Endodermal cell (in vitro differentiated cells): ENCODE measurements around the gene SLC4A4. TPM values are rescaled to one million over a fixed set of nuclear protein-coding genes. Genes with fewer than 3 reads are reported as not detected.

Source experiments
- DNase-seq: peaks from one replicate; pipeline ENCODE4 v3.0.0-alpha.2; 2017
- H3K27ac ChIP-seq: 2 replicates; pipeline ENCODE4 v1.5.1; 2013; ENCODE audit warnings: mild to moderate bottlenecking, low read depth, low read length, moderate library complexity
- H3K27me3 ChIP-seq: 2 replicates; pipeline ENCODE4 v1.6.1; 2013; ENCODE audit warnings: mild to moderate bottlenecking, low read length, moderate library complexity; ENCODE audit not compliant: insufficient read depth, control insufficient read depth, poor library complexity, severe bottlenecking
- H3K36me3 ChIP-seq: 2 replicates; pipeline ENCODE4 v1.7.0; 2013; ENCODE audit warnings: mild to moderate bottlenecking, low read length, moderate library complexity; ENCODE audit not compliant: control insufficient read depth, insufficient read depth
- H3K4me1 ChIP-seq: one replicate; pipeline ENCODE4 v1.7.0; 2013; ENCODE audit warnings: low read length; ENCODE audit not compliant: control insufficient read depth, insufficient read depth
- H3K4me3 ChIP-seq: 2 replicates; pipeline ENCODE4 v1.5.1; 2013; ENCODE audit warnings: mild to moderate bottlenecking, low read length, moderate library complexity
- H3K9ac ChIP-seq: 2 replicates; pipeline ENCODE4 v1.6.1; 2013; ENCODE audit warnings: mild to moderate bottlenecking, low read length, moderate library complexity; ENCODE audit not compliant: poor library complexity, severe bottlenecking; ENCODE audit errors: extremely low read depth
- H3K9me3 ChIP-seq: 2 replicates; pipeline ENCODE4 v1.6.1; 2013; ENCODE audit warnings: mild to moderate bottlenecking, low read length, moderate library complexity; ENCODE audit not compliant: control insufficient read depth
- H3K27ac Mint-ChIP-seq: 2 replicates; pipeline ENCODE4 v1.8.0; 2020; ENCODE audit warnings: mixed read lengths
- H3K27me3 Mint-ChIP-seq: 2 replicates; pipeline ENCODE4 v1.8.0; 2021; ENCODE audit warnings: mild to moderate bottlenecking, mixed read lengths; ENCODE audit not compliant: insufficient read depth
- H3K36me3 Mint-ChIP-seq: 2 replicates; pipeline ENCODE4 v1.8.0; 2020; ENCODE audit warnings: low read depth, mixed read lengths
- H3K4me1 Mint-ChIP-seq: 2 replicates; pipeline ENCODE4 v1.8.0; 2020; ENCODE audit warnings: mixed read lengths
- H3K4me3 Mint-ChIP-seq: 2 replicates; pipeline ENCODE4 v1.8.0; 2020; ENCODE audit warnings: mild to moderate bottlenecking, moderate library complexity, mixed read lengths
- H3K9me3 Mint-ChIP-seq: 2 replicates; pipeline ENCODE4 v1.8.0; 2020; ENCODE audit warnings: mild to moderate bottlenecking, mixed read lengths
- CTCF ChIP-seq: fragments of 200-600 bp; sonication (generic); conservative IDR thresholded peaks from 2 replicates; pipeline ENCODE4 v1.5.0; 2021; ENCODE audit warnings: antibody characterized with exemption, mild to moderate bottlenecking
- WGBS, 2 experiments: methylation state at CpG; one replicate each; pipeline versions ENCODE4 v1.1.5 to v1.1.7; 2013; ENCODE audit warnings: missing lambda C conversion rate in 2 of 2, mixed read lengths in 1 of 2; ENCODE audit not compliant: insufficient coverage in 1 of 2, insufficient read length in 1 of 2; 5-methylcytosine and 5-hydroxymethylcytosine counted together
- total RNA-seq, 2 donors: library from RNA; stranded (reverse); fragmentation: NEBNext Ultra II Directional in 1 of 2; extraction: Animal tissue kit (Norgen Biotek cat#: 25700) in 1 of 2; gene quantifications; 2 replicates in 1 of 2; 3 replicates in 1 of 2; pipeline ENCODE4 v1.2.1, GENCODE V29; 2021

SLC4A4 gene
- total RNA-seq, 2 donors from 2014 or later = 3.3 to 3.8 TPM

- Mint-ChIP-seq H3K27me3 (no peaks in the 10 kb centered on the region), H3K9me3 (no peaks in the 10 kb centered on the region), H3K4me3 (no peak overlapping the region), H3K27ac (no peak overlapping the region), H3K4me1 (peaks cover 9% of the 10 kb centered on the region), H3K36me3 (no peaks in the 10 kb centered on the region)
- Histone ChIP-seq H3K36me3 (no peaks in the 10 kb centered on the region), H3K27me3 (no peaks in the 10 kb centered on the region), H3K9me3 (no peaks in the 10 kb centered on the region), H3K4me3 (no peak overlapping the region), H3K9ac (no peak overlapping the region), H3K4me1 (no peaks in the 10 kb centered on the region), H3K27ac (no peak overlapping the region)
- TF ChIP-seq CTCF = no peak
- DNase-seq = no peak
- 95 to 99% methylated on average over 10 to 12 of the region's 12 CpGs for WGBS, 2 experiments
These were observed 30.1 kb downstream of the SLC4A4 start for GRCh38 chr4:71368906-71369305.

GRCh38 chr4:71369536-71369935 lies 30.7 kb downstream of the SLC4A4 start:
- no peak overlapping the region for H3K27ac Mint-ChIP-seq
- no peaks in the 10 kb centered on the region for H3K27me3 Mint-ChIP-seq
- Histone ChIP-seq H3K4me3 (no peak overlapping the region), H3K36me3 (no peaks in the 10 kb centered on the region), H3K27ac (no peak overlapping the region), H3K4me1 (no peaks in the 10 kb centered on the region), H3K9ac (no peak overlapping the region), H3K27me3 (no peaks in the 10 kb centered on the region), H3K9me3 (no peaks in the 10 kb centered on the region)
- H3K4me1 Mint-ChIP-seq = peaks cover 5% of the 10 kb centered on the region
- H3K9me3 Mint-ChIP-seq = no peaks in the 10 kb centered on the region
- no peak overlapping the region for H3K4me3 Mint-ChIP-seq
- no peak for TF ChIP-seq CTCF
- no peak for DNase-seq
- no peaks in the 10 kb centered on the region for H3K36me3 Mint-ChIP-seq

GRCh38 chr4:71375494-71375893 lies 36.7 kb downstream of the SLC4A4 start:
- Histone ChIP-seq H3K36me3 (no peaks in the 10 kb centered on the region), H3K9ac (no peak overlapping the region), H3K4me1 (no peaks in the 10 kb centered on the region), H3K9me3 (no peaks in the 10 kb centered on the region), H3K27ac (no peak overlapping the region), H3K4me3 (no peak overlapping the region), H3K27me3 (no peaks in the 10 kb centered on the region)
- Mint-ChIP-seq H3K27ac (no peak overlapping the region), H3K4me3 (no peak overlapping the region), H3K4me1 (peaks cover 4% of the 10 kb centered on the region), H3K27me3 (no peaks in the 10 kb centered on the region), H3K36me3 (no peaks in the 10 kb centered on the region), H3K9me3 (no peaks in the 10 kb centered on the region)
- TF ChIP-seq CTCF = no peak
- no peak for DNase-seq
- WGBS, 2 experiments = 90% methylated on average over 2 of the region's 2 CpGs; no CpG with 5 or more reads in 1 of the 2 experiments
